Tibial artery (tissue), 4 donors: ENCODE measurements around the gene FAM234A.

Experiments used
- DNase-seq, 2 donors: peaks; one replicate each; pipeline ENCODE4 v3.0.0-alpha.2; 2019
- H3K27ac ChIP-seq, 2 donors: fragments of 200-600 bp; sonication (generic) in 1 of 2; 1 replicate in 1 of 2; 2 replicates in 1 of 2; pipeline ENCODE4 v1.5.1; 2018 to 2019; ENCODE audit warnings: mild to moderate bottlenecking in 1 of 2
- H3K27me3 ChIP-seq, 2 donors: fragments of 200-600 bp; sonication (generic) in 1 of 2; one replicate each; pipeline versions ENCODE4 v1.5.1 to v1.6.0; 2016 to 2019
- H3K36me3 ChIP-seq, 3 donors: fragments of 200-600 bp; sonication (generic) in 2 of 3; one replicate each; pipeline ENCODE4 v1.5.1; 2016 to 2019; ENCODE audit warnings: mild to moderate bottlenecking in 2 of 3
- H3K4me1 ChIP-seq, 4 donors: fragments of 200-600 bp; sonication (generic) in 2 of 4; 1 replicate in 3 of 4; 2 replicates in 1 of 4; pipeline ENCODE4 v1.5.1; 2016 to 2019
- H3K4me3 ChIP-seq, 2 donors: fragments of 200-600 bp; sonication (generic) in 1 of 2; 1 replicate in 1 of 2; 2 replicates in 1 of 2; pipeline ENCODE4 v1.5.1; 2018 to 2019; ENCODE audit warnings: mild to moderate bottlenecking in 2 of 2
- H3K9me3 ChIP-seq, 3 donors: fragments of 200-600 bp; sonication (generic) in 1 of 3; one replicate each; pipeline ENCODE4 v1.5.1; 2016 to 2019
- CTCF ChIP-seq, 2 experiments: fragments of 200-600 bp in 1 of 2; fragments of 450-650 bp in 1 of 2; IDR thresholded peaks; one replicate each; pipeline ENCODE4 v1.5.1; 2017 to 2019; ENCODE audit warnings: antibody characterized with exemption in 2 of 2, mild to moderate bottlenecking in 1 of 2, moderate library complexity in 1 of 2
- intact Hi-C: fragments of 100-400 bp; cut with DNase I; formaldehyde crosslinking; loops from one replicate; pipeline ENCODE4 v1.15.0; 2023; ENCODE audit warnings: low total_unique reads

The FAM234A gene

DNA sequence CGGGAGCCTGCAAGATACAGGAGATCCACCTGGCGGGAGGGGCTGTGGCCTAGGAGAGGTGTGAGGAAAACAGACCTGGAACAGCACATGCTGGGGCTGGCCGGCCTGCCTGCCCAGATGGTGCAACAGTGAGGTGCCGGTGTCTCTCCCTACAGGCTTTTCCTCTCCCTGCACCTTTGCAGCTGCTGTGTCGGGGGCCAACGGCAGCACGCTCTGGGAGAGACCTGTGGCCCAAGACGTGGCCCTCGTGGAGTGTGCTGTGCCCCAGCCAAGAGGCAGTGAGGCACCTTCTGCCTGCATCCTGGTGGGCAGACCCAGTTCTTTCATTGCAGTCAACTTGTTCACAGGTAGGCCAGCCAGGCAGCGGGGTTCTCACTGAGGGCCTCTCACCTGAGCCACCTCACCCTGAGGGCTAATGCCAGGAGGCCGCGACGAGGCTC lies 25.2 kb downstream of the FAM234A start:
- peaks cover 56 to 90% (median 71%) of the 10 kb centered on the region in 3 donors for H3K36me3 ChIP-seq
- H3K27ac ChIP-seq: no peak overlapping the region
- no peak for DNase-seq
- H3K4me1 ChIP-seq: no peaks in the 10 kb centered on the region
- no peaks in the 10 kb centered on the region for H3K9me3 ChIP-seq
- intact Hi-C loops: no loop called here
- TF ChIP-seq CTCF (IDR thresholded peaks at IDR 0.05): no peak
- no peak overlapping the region for H3K4me3 ChIP-seq
- no peaks in the 10 kb centered on the region for H3K27me3 ChIP-seq

DNA sequence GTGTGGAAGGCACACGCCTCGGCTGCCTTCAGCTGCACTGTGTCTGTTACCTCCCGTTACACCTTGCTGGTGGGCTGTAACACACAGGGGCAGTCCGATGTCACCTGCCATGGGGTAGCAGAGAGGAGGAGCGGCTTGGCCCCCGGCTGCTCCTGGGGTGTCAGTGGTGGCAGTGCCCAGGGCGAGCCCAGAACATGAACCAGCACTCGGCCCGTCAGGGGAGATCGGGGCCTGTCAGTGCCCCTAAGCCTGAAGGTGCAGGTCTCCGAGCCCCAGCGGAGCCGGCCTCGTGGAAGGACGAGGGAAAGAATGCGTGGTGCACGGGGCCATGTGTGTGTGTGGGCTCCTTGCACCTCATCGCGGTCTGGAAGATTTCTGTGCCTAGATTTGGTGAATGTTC lies 25.7 kb downstream of the FAM234A start:
- H3K36me3 ChIP-seq: peaks cover 51 to 90% (median 68%) of the 10 kb centered on the region in 3 donors

DNA sequence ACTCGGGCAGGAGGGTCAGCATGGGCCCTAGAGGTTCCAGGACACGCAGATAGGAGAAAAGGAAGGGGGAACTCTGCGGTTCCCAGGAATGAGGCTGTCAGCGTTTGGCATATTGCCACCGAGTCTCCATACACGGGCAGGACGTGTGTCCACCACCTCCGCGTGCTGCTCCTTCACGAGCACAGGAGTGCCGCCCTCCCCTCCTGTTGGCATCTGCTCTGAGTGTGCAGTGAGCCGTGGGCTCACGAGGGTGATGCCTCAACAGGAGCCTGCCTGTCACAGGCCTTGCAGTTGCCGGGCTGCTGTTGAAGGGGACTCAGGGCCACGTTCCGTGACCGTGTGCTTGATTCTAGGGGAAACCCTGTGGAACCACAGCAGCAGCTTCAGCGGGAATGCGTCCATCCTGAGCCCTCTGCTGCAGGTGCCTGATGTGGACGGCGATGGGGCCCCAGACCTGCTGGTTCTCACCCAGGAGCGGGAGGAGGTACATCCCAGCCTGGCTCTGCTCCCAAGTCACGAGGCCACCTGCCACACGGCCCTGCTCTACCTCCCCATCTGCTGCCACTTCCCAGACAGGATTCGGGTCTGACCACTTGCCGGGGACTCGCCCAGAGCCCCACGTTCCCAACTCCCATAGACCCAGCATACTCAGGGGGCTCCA lies 26.5 kb downstream of the FAM234A start:
- Histone ChIP-seq H3K36me3 (peaks cover 43 to 87% (median 60%) of the 10 kb centered on the region in 3 donors), H3K27me3 (no peaks in the 10 kb centered on the region), H3K27ac (no peak overlapping the region), H3K4me3 (no peak overlapping the region), H3K4me1 (no peaks in the 10 kb centered on the region), H3K9me3 (no peaks in the 10 kb centered on the region)
- no peak for TF ChIP-seq CTCF (IDR thresholded peaks at IDR 0.05)
- intact Hi-C loops: no loop called here
- DNase-seq: no peak

More for the DNA sequence above, 25.7 kb downstream of the FAM234A start:
- no peaks in the 10 kb centered on the region for H3K4me1 ChIP-seq
- H3K9me3 ChIP-seq: no peaks in the 10 kb centered on the region
- intact Hi-C loops: no loop called here
- TF ChIP-seq CTCF (IDR thresholded peaks at IDR 0.05): no peak
- no peak for DNase-seq
- H3K27me3 ChIP-seq: no peaks in the 10 kb centered on the region
- no peak overlapping the region for H3K4me3 ChIP-seq
- no peak overlapping the region for H3K27ac ChIP-seq

DNA sequence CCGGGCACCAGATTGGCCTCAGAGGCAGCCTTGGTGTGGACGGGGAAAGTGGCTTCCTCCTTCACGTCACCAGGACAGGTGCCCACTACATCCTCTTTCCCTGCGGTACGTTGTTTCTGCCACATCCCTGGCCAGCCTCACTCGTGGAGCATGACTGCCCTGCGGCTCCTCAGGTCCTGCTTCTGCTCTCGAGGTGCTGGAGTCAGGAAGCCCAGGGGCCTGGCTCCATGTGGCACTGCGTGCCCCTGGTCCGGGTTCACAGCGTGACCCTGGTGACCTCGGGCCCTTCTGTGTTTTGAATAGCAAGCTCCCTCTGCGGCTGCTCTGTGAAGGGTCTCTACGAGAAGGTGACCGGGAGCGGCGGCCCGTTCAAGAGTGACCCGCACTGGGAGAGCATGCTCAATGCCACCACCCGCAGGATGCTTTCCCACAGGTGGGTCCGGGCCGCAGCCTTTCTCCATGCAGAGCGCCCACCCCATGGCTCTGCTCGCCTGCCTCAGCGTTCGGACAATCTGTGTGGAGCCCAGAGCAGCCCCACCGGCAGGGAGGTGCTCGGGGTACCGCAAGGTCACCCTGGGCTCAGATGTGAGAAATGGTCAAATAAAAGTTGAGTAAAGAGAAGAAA lies 27.6 kb downstream of the FAM234A start:
- no peaks in the 10 kb centered on the region for H3K27me3 ChIP-seq
- no peak for DNase-seq
- intact Hi-C loops: no loop called here
- no peak for TF ChIP-seq CTCF (IDR thresholded peaks at IDR 0.05)
- no peaks in the 10 kb centered on the region for H3K4me1 ChIP-seq
- H3K36me3 ChIP-seq: peaks cover 42 to 77% (median 60%) of the 10 kb centered on the region in 3 donors
- H3K4me3 ChIP-seq: no peak overlapping the region
- H3K9me3 ChIP-seq: no peaks in the 10 kb centered on the region
- H3K27ac ChIP-seq: no peak overlapping the region

DNA sequence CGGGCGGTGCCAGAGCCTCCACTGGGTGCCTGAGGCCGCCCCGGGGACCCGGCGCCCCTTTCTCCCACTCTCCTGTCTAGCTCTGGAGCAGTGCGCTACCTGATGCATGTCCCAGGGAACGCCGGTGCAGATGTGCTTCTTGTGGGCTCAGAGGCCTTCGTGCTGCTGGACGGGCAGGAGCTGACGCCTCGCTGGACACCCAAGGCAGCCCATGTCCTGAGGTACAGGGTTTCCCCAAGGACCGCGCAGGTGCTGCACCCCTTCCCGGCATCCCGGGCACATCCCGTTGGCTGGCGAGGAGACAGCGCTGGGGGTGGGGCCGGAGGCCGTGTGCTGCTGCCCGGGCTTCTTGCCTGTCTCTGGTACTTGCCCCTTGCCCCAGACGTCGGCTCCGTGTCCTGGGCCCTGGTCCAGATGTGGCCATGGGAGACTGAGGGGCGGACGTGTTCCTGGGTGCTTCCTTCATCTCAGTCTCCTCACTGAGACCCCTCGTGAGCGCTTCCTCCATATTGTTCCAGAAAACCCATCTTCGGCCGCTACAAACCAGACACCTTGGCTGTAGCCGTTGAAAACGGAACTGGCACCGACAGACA lies 28.7 kb downstream of the FAM234A start:
- H3K27me3 ChIP-seq: no peaks in the 10 kb centered on the region
- no peak overlapping the region for H3K4me3 ChIP-seq
- H3K9me3 ChIP-seq: no peaks in the 10 kb centered on the region
- DNase-seq: no peak
- H3K4me1 ChIP-seq: no peaks in the 10 kb centered on the region
- H3K36me3 ChIP-seq: peaks cover 42 to 75% (median 60%) of the 10 kb centered on the region in 3 donors
- no peak for TF ChIP-seq CTCF (IDR thresholded peaks at IDR 0.05)
- intact Hi-C loops: no loop called here
- H3K27ac ChIP-seq: no peak overlapping the region
